GM12801 (cell line): ENCODE measurements around the gene ZNF618.

ENCODE experiments used
- TF ChIP-seq, protein P1 (sequence below): IDR thresholded peaks from one replicate; pipeline ENCODE4 v1.5.1; 2011; ENCODE audit warnings: control low read depth; ENCODE audit not compliant: insufficient read length; ENCODE audit errors: extremely low read depth

The ZNF618 gene

DNA sequence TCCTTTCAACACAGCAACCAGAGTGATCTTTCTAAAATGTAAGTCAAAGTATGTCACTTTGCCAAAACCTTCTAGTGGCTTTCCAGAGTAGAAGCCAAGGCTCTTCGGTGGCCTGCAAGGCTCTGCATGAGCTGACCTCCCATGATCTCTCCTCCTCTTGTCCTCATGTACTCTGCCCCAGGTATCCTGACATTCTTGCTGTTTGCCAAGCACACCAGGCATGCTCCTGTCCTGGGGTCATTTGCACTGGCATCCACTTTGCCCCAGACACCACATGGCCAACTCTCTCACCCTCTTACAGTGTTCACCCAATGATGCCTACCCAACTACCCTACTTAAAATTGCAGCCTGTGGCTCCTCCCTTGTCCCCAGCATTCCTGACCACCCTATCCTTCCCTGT, 86.3 kb downstream of the ZNF618 start:
- TF ChIP-seq, protein P1, sequence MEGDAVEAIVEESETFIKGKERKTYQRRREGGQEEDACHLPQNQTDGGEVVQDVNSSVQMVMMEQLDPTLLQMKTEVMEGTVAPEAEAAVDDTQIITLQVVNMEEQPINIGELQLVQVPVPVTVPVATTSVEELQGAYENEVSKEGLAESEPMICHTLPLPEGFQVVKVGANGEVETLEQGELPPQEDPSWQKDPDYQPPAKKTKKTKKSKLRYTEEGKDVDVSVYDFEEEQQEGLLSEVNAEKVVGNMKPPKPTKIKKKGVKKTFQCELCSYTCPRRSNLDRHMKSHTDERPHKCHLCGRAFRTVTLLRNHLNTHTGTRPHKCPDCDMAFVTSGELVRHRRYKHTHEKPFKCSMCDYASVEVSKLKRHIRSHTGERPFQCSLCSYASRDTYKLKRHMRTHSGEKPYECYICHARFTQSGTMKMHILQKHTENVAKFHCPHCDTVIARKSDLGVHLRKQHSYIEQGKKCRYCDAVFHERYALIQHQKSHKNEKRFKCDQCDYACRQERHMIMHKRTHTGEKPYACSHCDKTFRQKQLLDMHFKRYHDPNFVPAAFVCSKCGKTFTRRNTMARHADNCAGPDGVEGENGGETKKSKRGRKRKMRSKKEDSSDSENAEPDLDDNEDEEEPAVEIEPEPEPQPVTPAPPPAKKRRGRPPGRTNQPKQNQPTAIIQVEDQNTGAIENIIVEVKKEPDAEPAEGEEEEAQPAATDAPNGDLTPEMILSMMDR = no peak

DNA sequence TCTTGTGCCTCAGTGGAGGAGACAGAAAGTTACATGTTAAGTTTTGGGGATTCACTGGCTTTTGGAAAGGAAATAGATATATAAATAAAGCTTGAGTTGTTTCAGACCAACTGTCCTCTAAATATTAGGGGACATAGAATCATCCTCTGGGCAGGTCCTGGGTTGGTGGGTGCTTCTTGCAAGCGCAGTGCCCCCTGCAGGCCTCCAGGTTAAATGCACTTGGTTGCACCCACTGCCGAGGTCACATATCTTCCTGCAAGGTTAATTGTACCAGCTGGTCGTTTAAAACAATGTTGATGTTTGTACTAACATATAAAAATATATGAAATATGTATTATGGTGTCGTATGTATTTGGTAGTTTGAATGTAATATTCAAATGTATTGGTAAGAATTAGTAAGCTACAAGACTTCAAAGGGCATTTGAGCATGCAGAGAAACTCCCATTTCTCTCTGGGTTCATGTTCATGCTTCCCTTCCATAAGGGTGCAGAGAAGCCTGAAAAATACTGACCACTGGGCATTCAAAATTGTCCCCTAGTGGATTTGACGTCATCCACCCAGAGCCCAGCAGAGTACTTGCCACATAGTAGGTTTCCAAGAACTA, 87.0 kb downstream of the ZNF618 start:
- TF ChIP-seq, protein P1 = no peak

DNA sequence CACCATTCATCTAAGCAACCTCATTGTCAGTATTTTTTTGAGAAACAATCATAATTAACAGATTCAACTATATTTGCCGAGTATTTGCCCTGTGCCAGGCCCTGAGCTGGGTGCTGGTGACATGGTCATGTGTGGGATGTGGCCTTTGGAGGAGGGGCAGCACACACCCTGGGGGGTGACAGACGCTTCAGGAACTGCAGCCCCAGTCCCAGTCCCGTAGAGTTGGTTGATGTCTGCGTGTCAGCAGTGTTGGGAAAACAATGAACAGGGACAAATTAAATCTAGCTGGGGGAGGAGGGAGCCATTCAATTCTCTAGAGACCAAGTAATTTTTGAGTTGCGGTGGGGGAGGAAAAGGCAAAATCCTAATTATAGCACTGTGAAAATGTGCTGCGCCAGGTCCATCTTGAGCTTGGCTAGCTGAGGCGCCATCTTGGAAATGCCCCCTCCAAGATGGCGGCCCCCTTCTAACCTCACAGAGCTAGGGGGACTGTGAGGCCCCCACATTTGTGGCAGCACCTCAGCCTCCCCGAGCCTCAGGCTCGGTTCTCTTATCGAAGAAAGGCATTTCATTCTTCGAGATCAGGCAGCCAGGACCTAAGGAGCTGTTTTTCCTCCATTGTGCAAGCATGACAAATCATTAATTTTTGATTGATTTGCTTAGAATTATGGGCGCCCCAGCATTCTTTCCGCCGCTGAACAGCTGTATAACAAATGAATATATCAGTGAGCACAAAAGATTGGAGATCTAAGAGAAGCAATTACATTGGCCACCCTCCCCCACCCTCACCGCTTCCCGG, 87.8 kb downstream of the ZNF618 start:
- TF ChIP-seq, protein P1 = no peak

DNA sequence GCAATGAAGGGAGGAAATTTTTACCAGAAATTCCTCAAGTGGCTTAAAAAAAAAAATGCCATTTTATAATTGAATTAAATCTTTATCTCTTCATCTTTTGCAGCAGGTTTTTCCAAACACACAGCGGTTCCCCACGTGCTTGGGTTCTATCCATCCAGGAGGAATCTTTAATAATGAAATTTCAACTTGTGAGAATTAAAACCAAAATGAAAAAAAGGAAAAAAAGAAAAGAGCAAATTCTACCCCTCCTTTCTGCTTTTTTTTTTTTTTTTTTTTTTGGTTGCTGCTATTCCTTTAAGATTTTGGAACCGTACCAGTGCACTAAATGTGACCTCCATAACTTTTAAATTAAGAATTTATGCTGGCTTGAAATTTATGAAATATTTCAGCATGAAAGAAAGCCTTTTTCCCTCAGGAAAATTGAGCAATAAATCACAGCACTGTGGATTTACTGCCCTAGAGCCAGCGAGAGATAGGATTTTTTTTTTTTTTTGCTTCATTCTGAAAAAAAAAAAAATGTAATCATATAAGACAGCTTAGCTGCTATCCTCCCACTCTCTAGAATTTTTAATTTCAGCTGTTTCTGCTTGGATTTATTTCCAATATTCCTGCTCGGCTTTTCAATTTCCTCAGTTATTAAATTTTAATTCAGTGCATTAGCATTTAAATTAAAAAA, 88.5 kb downstream of the ZNF618 start:
- TF ChIP-seq, protein P1 = no peak

DNA sequence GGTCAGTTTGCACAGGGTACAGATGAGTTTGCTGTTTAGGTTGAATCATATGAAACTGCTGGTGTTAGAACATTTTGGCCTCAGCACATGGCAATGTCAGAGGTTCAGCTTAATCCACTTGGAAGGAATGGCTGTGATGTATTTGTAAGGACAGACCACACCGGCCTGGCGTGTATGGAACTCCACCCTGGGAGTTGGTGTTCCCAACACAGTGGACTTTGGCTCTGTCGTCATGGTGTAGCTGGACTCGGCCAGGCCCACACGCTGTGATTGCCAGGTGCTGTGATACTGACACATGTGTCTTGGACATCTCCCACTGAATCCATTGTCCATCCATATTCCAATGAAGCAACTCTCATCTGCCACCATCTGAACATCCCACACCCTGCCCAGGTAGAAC, 90.3 kb downstream of the ZNF618 start:
- TF ChIP-seq, protein P1 = no peak

DNA sequence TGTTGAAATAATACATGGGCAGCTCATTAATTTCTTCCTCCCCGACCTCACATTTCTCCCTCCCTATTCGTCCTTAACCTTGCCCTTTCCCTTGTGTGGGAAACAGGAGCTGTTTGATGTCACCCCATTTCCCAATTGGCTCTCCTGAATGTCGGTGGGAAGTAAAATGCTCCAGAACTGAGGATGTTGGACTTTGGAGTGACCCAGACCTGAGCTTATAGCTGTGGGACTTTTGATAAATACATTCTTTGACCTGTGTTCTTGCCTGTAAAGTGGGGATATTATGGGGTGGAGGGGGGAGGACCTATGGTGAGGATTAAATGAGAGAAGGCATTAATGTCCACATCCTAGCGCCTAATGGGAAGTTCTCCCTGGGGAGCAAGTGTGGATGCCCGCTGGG, 91.3 kb downstream of the ZNF618 start:
- TF ChIP-seq, protein P1 = no peak

DNA sequence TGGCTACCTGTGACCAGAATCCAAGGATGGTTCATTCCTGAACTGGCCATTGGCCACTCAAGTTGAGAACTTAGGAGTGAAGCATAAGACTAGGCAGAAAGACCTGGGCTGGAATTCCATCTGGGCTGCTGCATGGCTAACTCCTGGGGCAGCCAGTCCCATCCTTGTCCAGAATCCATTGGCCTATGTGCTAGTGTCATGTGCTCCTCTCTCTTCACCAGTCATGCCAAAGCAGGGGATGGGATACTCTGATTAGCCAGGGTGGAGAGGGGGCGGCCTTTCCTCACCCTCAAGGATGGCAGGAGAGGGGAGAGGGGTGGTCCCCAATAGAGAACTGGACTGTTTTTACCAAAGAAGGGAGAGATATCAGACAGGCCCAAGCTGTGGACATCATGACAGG, 93.2 kb downstream of the ZNF618 start:
- TF ChIP-seq, protein P1 = no peak
